WTC11 (cell line): ENCODE results near the gene MRPL10.

ENCODE experiments used
- AFF4 ChIP-seq: sonication (generic); formaldehyde crosslinking; IDR thresholded peaks from 2 replicates; pipeline ENCODE4 v1.8.1; 2023; ENCODE audit warnings: mild to moderate bottlenecking, missing genetic modification reagents, borderline replicate concordance
- ARID4B ChIP-seq: sonication (generic); formaldehyde crosslinking; IDR thresholded peaks from 2 replicates; pipeline ENCODE4 v1.8.0; 2023; ENCODE audit warnings: missing genetic modification reagents, mild to moderate bottlenecking, borderline replicate concordance
- ATF2 ChIP-seq: sonication (generic); formaldehyde crosslinking; IDR thresholded peaks from 2 replicates; pipeline ENCODE4 v1.8.1; 2022; ENCODE audit warnings: low read depth, missing genetic modification reagents, borderline replicate concordance
- GABPB1 ChIP-seq: sonication (generic); formaldehyde crosslinking; IDR thresholded peaks from 2 replicates; pipeline ENCODE4 v1.8.1; 2023; ENCODE audit warnings: mild to moderate bottlenecking, missing genetic modification reagents
- IRF2 ChIP-seq: sonication (generic); formaldehyde crosslinking; IDR thresholded peaks from 2 replicates; pipeline ENCODE4 v1.8.0; 2022; ENCODE audit warnings: low read depth, missing genetic modification reagents, borderline replicate concordance
- JUN ChIP-seq: sonication (generic); formaldehyde crosslinking; IDR thresholded peaks from 2 replicates; pipeline ENCODE4 v1.8.0; 2023; ENCODE audit warnings: mild to moderate bottlenecking, missing genetic modification reagents
- NR1H2 ChIP-seq: sonication (generic); formaldehyde crosslinking; IDR thresholded peaks from 2 replicates; pipeline ENCODE4 v1.9.0; 2021; ENCODE audit warnings: mild to moderate bottlenecking, moderate library complexity, missing genetic modification reagents
- STAT6 ChIP-seq: sonication (generic); formaldehyde crosslinking; conservative IDR thresholded peaks from 2 replicates; pipeline ENCODE4 v1.8.1; 2023; ENCODE audit warnings: mild to moderate bottlenecking, low read depth, missing genetic modification reagents, moderate library complexity
- ZNF121 ChIP-seq: sonication (generic); formaldehyde crosslinking; IDR thresholded peaks from 2 replicates; pipeline ENCODE4 v1.8.0; 2023; ENCODE audit warnings: missing genetic modification reagents
- ZNF317 ChIP-seq: sonication (generic); formaldehyde crosslinking; IDR thresholded peaks from 2 replicates; pipeline ENCODE4 v1.8.1; 2023; ENCODE audit warnings: low read depth, mild to moderate bottlenecking, moderate library complexity, missing genetic modification reagents, borderline replicate concordance
- TF ChIP-seq, protein P1 (sequence below): fragments of 250-450 bp; sonication (Bioruptor Pico); IDR thresholded peaks from 2 replicates; pipeline ENCODE4 v2.1.2; 2022; ENCODE audit warnings: mild to moderate bottlenecking, moderate library complexity
- TF ChIP-seq, protein P2 (sequence below): fragments of 200-600 bp; IDR thresholded peaks from 2 replicates; pipeline ENCODE4 v1.8.0; 2022; ENCODE audit warnings: antibody characterized with exemption
- TF ChIP-seq, protein P3 (sequence below): sonication (generic); formaldehyde crosslinking; IDR thresholded peaks from 2 replicates; pipeline ENCODE4 v1.8.0; 2022; ENCODE audit warnings: mild to moderate bottlenecking, missing genetic modification reagents

DNA sequence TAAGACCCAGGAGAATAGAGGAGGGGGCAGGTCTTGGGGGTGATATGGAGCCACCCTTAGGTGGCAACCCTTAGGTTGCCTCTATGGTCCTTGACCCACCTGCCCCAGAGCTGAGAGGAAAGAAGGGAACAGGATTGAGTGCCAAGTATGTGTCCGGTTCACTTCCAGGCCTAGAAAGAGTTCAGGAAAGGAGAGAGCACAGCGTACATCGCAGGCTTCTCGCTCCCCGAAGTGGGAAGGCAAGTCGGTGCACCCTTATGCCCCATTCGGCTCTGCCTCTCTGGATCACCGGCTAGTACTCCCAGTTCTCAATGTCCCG is 19.0 kb upstream of the MRPL10 start:
- TF ChIP-seq ZNF317 (CRISPR knock-in tag) (no peak), STAT6 (no peak), NR1H2 (no peak), ATF2 (CRISPR knock-in tag) (no peak), ARID4B (CRISPR knock-in tag) (no peak), JUN (no peak), IRF2 (CRISPR knock-in tag) (no peak), ZNF121 (no peak), AFF4 (CRISPR knock-in tag) (no peak), GABPB1 (CRISPR knock-in tag) (no peak)
- TF ChIP-seq, protein P1, sequence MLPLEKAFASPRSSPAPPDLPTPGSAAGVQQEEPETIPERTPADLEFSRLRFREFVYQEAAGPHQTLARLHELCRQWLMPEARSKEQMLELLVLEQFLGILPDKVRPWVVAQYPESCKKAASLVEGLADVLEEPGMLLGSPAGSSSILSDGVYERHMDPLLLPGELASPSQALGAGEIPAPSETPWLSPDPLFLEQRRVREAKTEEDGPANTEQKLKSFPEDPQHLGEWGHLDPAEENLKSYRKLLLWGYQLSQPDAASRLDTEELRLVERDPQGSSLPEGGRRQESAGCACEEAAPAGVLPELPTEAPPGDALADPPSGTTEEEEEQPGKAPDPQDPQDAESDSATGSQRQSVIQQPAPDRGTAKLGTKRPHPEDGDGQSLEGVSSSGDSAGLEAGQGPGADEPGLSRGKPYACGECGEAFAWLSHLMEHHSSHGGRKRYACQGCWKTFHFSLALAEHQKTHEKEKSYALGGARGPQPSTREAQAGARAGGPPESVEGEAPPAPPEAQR, result no peak
- TF ChIP-seq, protein P2, sequence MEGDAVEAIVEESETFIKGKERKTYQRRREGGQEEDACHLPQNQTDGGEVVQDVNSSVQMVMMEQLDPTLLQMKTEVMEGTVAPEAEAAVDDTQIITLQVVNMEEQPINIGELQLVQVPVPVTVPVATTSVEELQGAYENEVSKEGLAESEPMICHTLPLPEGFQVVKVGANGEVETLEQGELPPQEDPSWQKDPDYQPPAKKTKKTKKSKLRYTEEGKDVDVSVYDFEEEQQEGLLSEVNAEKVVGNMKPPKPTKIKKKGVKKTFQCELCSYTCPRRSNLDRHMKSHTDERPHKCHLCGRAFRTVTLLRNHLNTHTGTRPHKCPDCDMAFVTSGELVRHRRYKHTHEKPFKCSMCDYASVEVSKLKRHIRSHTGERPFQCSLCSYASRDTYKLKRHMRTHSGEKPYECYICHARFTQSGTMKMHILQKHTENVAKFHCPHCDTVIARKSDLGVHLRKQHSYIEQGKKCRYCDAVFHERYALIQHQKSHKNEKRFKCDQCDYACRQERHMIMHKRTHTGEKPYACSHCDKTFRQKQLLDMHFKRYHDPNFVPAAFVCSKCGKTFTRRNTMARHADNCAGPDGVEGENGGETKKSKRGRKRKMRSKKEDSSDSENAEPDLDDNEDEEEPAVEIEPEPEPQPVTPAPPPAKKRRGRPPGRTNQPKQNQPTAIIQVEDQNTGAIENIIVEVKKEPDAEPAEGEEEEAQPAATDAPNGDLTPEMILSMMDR, result no peak
- TF ChIP-seq, protein P3, sequence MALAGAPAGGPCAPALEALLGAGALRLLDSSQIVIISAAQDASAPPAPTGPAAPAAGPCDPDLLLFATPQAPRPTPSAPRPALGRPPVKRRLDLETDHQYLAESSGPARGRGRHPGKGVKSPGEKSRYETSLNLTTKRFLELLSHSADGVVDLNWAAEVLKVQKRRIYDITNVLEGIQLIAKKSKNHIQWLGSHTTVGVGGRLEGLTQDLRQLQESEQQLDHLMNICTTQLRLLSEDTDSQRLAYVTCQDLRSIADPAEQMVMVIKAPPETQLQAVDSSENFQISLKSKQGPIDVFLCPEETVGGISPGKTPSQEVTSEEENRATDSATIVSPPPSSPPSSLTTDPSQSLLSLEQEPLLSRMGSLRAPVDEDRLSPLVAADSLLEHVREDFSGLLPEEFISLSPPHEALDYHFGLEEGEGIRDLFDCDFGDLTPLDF (CRISPR knock-in tag), result no peak
